Epithelial cell of prostate (primary cell): Measurements from ENCODE around the gene PES1.
"Not testable (repeated sequence)": the region's sequence is repeated elsewhere in the genome, so short reads cannot be mapped to it uniquely, and the experiment has no call there.

Experiments
- DNase-seq: peaks from one replicate; pipeline ENCODE4 v3.0.0-alpha.2; 2011; ENCODE audit warnings: low read depth, low spot score
- H3K27ac ChIP-seq: fragments of 450-650 bp; 2 replicates; pipeline ENCODE4 v1.5.1; 2017; ENCODE audit warnings: mild to moderate bottlenecking

PES1 gene

GRCh38 chr22:30580896-30581295 is 10.8 kb downstream of the PES1 start:
- no peak for DNase-seq
- no peak overlapping the region for H3K27ac ChIP-seq

- no peak overlapping the region for H3K27ac ChIP-seq
- no peak for DNase-seq
These were observed 13.2 kb downstream of the PES1 start for GRCh38 chr22:30578481-30578880.

GRCh38 chr22:30575859-30576258 is 15.9 kb downstream of the PES1 start:
- DNase-seq: no peak
- H3K27ac ChIP-seq: no peak overlapping the region

GRCh38 chr22:30574997-30575671 is 16.6 kb downstream of the PES1 start:
- no peak overlapping the region for H3K27ac ChIP-seq
- no peak for DNase-seq

- DNase-seq: no peak
- H3K27ac ChIP-seq: no peak within 1 kb of the TSS
These were observed 17.4 kb downstream of the PES1 start, which contains the start of gene GAL3ST1 for GRCh38 chr22:30574095-30574981. Gene GAL3ST1, minus strand, starts transcription at chr22:30574665. Its CDS starts 17,273 bp downstream, at chr22:30557392.

- DNase-seq: no peak
- no peak overlapping the region for H3K27ac ChIP-seq
These were observed 18.1 kb downstream of the PES1 start for GRCh38 chr22:30573594-30574094.

- no peak for DNase-seq
- H3K27ac ChIP-seq: no peak overlapping the region
These were observed 18.7 kb downstream of the PES1 start for GRCh38 chr22:30572840-30573593.

- H3K27ac ChIP-seq: no peak overlapping the region
- no peak for DNase-seq
These were observed 19.5 kb downstream of the PES1 start for GRCh38 chr22:30572210-30572609.

- H3K27ac ChIP-seq: no peak overlapping the region
- no peak for DNase-seq
These were observed 22.0 kb downstream of the PES1 start for GRCh38 chr22:30569674-30570202.

GRCh38 chr22:30568137-30568805 is 23.4 kb downstream of the PES1 start:
- DNase-seq: no peak
- H3K27ac ChIP-seq: no peak overlapping the region

- DNase-seq: not testable (repeated sequence)
These were observed 24.4 kb downstream of the PES1 start for GRCh38 chr22:30567277-30567676.

GRCh38 chr22:30566125-30566524 is 25.6 kb downstream of the PES1 start:
- DNase-seq: no peak
- no peak overlapping the region for H3K27ac ChIP-seq

More at GRCh38 chr22:30567277-30567676, 24.4 kb downstream of the PES1 start:
- H3K27ac ChIP-seq: not testable (repeated sequence)

GRCh38 chr22:30565341-30565740 is 26.4 kb downstream of the PES1 start:
- H3K27ac ChIP-seq: no peak overlapping the region
- no peak for DNase-seq

GRCh38 chr22:30564761-30565119 is 27.0 kb downstream of the PES1 start:
- DNase-seq: no peak
- H3K27ac ChIP-seq: no peak overlapping the region

- no peak overlapping the region for H3K27ac ChIP-seq
These were observed 27.5 kb downstream of the PES1 start for GRCh38 chr22:30564045-30564760.

GRCh38 chr22:30562366-30562765 is 29.3 kb downstream of the PES1 start:
- no peak overlapping the region for H3K27ac ChIP-seq
- DNase-seq: no peak

More at GRCh38 chr22:30564045-30564760, 27.5 kb downstream of the PES1 start:
- DNase-seq: no peak

GRCh38 chr22:30561402-30562189 is 30.1 kb downstream of the PES1 start:
- DNase-seq: no peak
- H3K27ac ChIP-seq: no peak overlapping the region

GRCh38 chr22:30560643-30561202 is 31.0 kb downstream of the PES1 start:
- not testable (repeated sequence) for DNase-seq, H3K27ac ChIP-seq
